NT2/D1 (cell line): ENCODE measurements around the gene ELP5.

Experiments used
- SUZ12 ChIP-seq: IDR thresholded peaks from 2 replicates; pipeline ENCODE4 v1.6.1; 2011; ENCODE audit not compliant: insufficient read length, insufficient read depth; ENCODE audit errors: extremely low read depth
- YY1 ChIP-seq: IDR thresholded peaks from 2 replicates; pipeline ENCODE4 v1.6.1; 2011; ENCODE audit not compliant: insufficient read length, insufficient read depth
- ZNF274 ChIP-seq: IDR thresholded peaks from 2 replicates; pipeline ENCODE4 v1.6.1; 2011; ENCODE audit warnings: mild to moderate bottlenecking, low read depth, low read length

GRCh38 chr17:7263801-7264078 is 11.7 kb downstream of the ELP5 start:
- TF ChIP-seq YY1 (no peak), ZNF274 (no peak), SUZ12 (no peak)
